ENCODE results near the gene KRTAP4-4. TPM values are rescaled to one million over a fixed set of nuclear protein-coding genes. Genes with fewer than 3 reads are reported as not detected.
"Not testable (repeated sequence)": the region's sequence is repeated elsewhere in the genome, so short reads cannot be mapped to it uniquely, and the experiment has no call there.

KRTAP4-4 gene
- total RNA-seq, 4 donors from 2014 or later, result not detected

GRCh38 chr17:41167561-41167960, 7.0 kb upstream of the KRTAP4-4 start:
- H3K36me3 ChIP-seq, result no peaks in the 10 kb centered on the region
- intact Hi-C loops (cut with DNase I), result no loop called here
- no peak for DNase-seq (ENCODE audit: extremely low spot score)
- H3K4me3 ChIP-seq, result no peak overlapping the region
- no peaks in the 10 kb centered on the region for H3K9me3 ChIP-seq
- H3K27ac ChIP-seq (replicated peaks in 1 of 4), result no peak overlapping the region
- 85% methylated on average over 6 of the region's 7 CpGs for WGBS
- TF ChIP-seq POLR2A (IDR thresholded peaks at IDR 0.05; ENCODE audit: low read depth) (no peak), CTCF (IDR thresholded peaks at IDR 0.05) (no peak), POLR2AphosphoS5 (IDR thresholded peaks at IDR 0.05) (no peak), EP300 (IDR thresholded peaks at IDR 0.05) (no peak)
- H3K4me1 ChIP-seq, result no peaks in the 10 kb centered on the region
- peaks cover 0 to 9% (median 0%) of the 10 kb centered on the region in 4 donors for H3K27me3 ChIP-seq

GRCh38 chr17:41163828-41164227, 3.3 kb upstream of the KRTAP4-4 start:
- no peak for DNase-seq (ENCODE audit: extremely low spot score)
- WGBS, result 68% methylated on average over 7 of the region's 7 CpGs
- Histone ChIP-seq H3K4me3 (no peak overlapping the region), H3K27ac (replicated peaks in 1 of 4) (no peak overlapping the region), H3K4me1 (no peaks in the 10 kb centered on the region), H3K27me3 (peaks cover 0 to 26% (median 2%) of the 10 kb centered on the region in 4 donors), H3K9me3 (no peaks in the 10 kb centered on the region), H3K36me3 (no peaks in the 10 kb centered on the region)
- intact Hi-C loops (cut with DNase I), result no loop called here
- no peak for TF ChIP-seq EP300 (IDR thresholded peaks at IDR 0.05)
- TF ChIP-seq POLR2A (IDR thresholded peaks at IDR 0.05; ENCODE audit: low read depth), result no peak
- no peak for TF ChIP-seq POLR2AphosphoS5 (IDR thresholded peaks at IDR 0.05)
- TF ChIP-seq CTCF (IDR thresholded peaks at IDR 0.05), result no peak

DNA sequence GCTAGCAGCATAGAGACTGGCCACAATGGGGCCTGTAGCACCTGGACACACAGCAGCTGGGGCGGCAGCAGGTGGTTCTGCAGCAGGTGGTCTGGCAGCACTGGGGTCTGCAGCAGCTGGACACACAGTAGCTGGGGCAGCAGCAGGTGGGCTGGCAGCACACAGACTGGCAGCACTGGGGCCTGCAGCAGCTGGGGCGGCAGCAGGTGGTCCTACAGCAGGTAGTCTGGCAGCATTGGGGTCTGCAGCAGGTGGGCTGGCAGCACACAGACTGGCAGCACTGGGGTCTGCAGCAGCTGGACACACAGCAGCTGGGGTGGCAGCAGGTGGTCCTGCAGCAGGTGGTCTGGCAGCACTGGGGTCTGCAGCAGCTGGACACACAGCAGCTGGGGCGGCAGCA, 358 bp downstream of the KRTAP4-4 start:
- H3K27ac ChIP-seq (replicated peaks in 1 of 4); H3K9me3 ChIP-seq; H3K4me3 ChIP-seq; DNase-seq (ENCODE audit: extremely low spot score); intact Hi-C loops (cut with DNase I); H3K36me3 ChIP-seq; H3K4me1 ChIP-seq: not testable (repeated sequence)
- 85% methylated on average over 3 of the region's 3 CpGs for WGBS
- H3K27me3 ChIP-seq, result peaks cover 0 to 42% (median 2%) of the 10 kb centered on the region in 4 donors

GRCh38 chr17:41153856-41154255, 6.7 kb downstream of the KRTAP4-4 start:
- Histone ChIP-seq H3K4me1 (no peaks in the 10 kb centered on the region), H3K36me3 (no peaks in the 10 kb centered on the region), H3K4me3 (no peak overlapping the region), H3K9me3 (no peaks in the 10 kb centered on the region), H3K27me3 (peaks cover 0 to 19% (median 0%) of the 10 kb centered on the region in 4 donors), H3K27ac (replicated peaks in 1 of 4) (no peak overlapping the region)
- TF ChIP-seq POLR2AphosphoS5 (IDR thresholded peaks at IDR 0.05), result no peak
- TF ChIP-seq CTCF (IDR thresholded peaks at IDR 0.05), result no peak
- no peak for TF ChIP-seq EP300 (IDR thresholded peaks at IDR 0.05)
- no peak for TF ChIP-seq POLR2A (IDR thresholded peaks at IDR 0.05; ENCODE audit: low read depth)
- no peak for DNase-seq (ENCODE audit: extremely low spot score)
- intact Hi-C loops (cut with DNase I), result no loop called here
- 36% methylated on average over 2 of the region's 2 CpGs for WGBS

DNA sequence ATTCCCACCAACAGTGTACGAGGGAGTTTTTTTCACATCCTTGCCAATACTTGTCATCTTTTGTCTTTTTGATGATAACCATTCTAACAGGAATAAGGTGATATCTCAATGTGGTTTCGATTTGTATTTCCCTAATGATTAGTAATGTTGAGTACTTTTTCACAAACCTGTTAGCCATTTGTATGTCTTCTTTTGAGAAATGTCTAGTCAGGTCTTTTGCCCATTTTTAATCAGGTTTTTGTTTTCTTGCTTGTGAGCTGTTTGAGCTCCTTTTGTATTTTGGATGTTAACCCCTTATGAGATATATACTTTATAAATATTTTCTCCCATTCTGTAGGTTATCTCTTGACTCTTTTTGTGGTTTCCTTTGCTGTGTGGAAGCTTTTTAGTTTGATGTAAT, 9.0 kb downstream of the KRTAP4-4 start:
- DNase-seq (ENCODE audit: extremely low spot score), result no peak
- intact Hi-C loops (cut with DNase I), result no loop called here
- Histone ChIP-seq H3K4me3 (no peak overlapping the region), H3K36me3 (no peaks in the 10 kb centered on the region), H3K9me3 (no peaks in the 10 kb centered on the region), H3K27ac (replicated peaks in 1 of 4) (no peak overlapping the region), H3K27me3 (peaks cover 0 to 4% (median 0%) of the 10 kb centered on the region in 4 donors), H3K4me1 (no peaks in the 10 kb centered on the region)
- WGBS, result 78% methylated on average over 2 of the region's 2 CpGs
- TF ChIP-seq POLR2A (IDR thresholded peaks at IDR 0.05; ENCODE audit: low read depth) (no peak), EP300 (IDR thresholded peaks at IDR 0.05) (no peak), POLR2AphosphoS5 (IDR thresholded peaks at IDR 0.05) (no peak), CTCF (IDR thresholded peaks at IDR 0.05) (no peak)
